HCT116 (cell line): ENCODE data around the gene DCAF6. TPM values are rescaled to one million over a fixed set of nuclear protein-coding genes. Genes with fewer than 3 reads are reported as not detected.

Source experiments
- ATAC-seq: fragments of 200-7000 bp; cut with Tn5 transposase; 2 replicates; pipeline ENCODE4 v1.9.1; 2020; ENCODE audit warnings: mild to moderate bottlenecking, moderate library complexity
- BruUV-seq: library from RNA; stranded (reverse); fragments of 400-500 nt; replicated peaks from 2 replicates; lab custom pipeline; 2021; lab: Mats Ljungman, UMichigan
- CTCF ChIA-PET: fragments of 300-600 bp; sonication (Branson Sonifier 250); formaldehyde crosslinking; loops from one replicate; lab custom pipeline; 2021; ENCODE audit warnings: antibody characterized with exemption; lab: Charles Lee
- POLR2A ChIA-PET: fragments of 300-600, 350-600 bp; sonication (Branson Sonifier 250); formaldehyde crosslinking; loops from one replicate; lab custom pipeline; 2021; ENCODE audit warnings: antibody characterized with exemption; lab: Charles Lee
- RAD21 ChIA-PET, 2 experiments: fragments of 300-600 bp; sonication (Branson Sonifier 250); formaldehyde crosslinking; loops; one replicate each; lab custom pipeline; 2023; ENCODE audit warnings: low total read pairs in 2 of 2; ENCODE audit not compliant: uncharacterized antibody in 2 of 2, unreplicated experiment in 2 of 2, low non-redundant PET in 1 of 2; lab: Charles Lee
- DNase-seq: peaks from one replicate; pipeline ENCODE4 v3.0.0-alpha.2; 2010; ENCODE audit warnings: low read depth, low spot score
- H2AFZ ChIP-seq: fragments of 200-600 bp; shearing (Covaris generic), sonication (generic); 2 replicates; pipeline ENCODE4 v1.6.1; 2017; ENCODE audit warnings: low read depth, mixed run types, mixed read lengths, antibody characterized with exemption, low read length; ENCODE audit not compliant: poor library complexity, severe bottlenecking
- H3K27ac ChIP-seq: 2 replicates; pipeline ENCODE4 v1.5.1; 2012; ENCODE audit warnings: low read depth, low read length
- H3K27me3 ChIP-seq: fragments of 200-600 bp; sonication (generic); 2 replicates; pipeline ENCODE4 v1.6.1; 2016; ENCODE audit warnings: mixed run types, low read length, mixed read lengths; ENCODE audit not compliant: insufficient read depth
- H3K36me3 ChIP-seq, 2 experiments: fragments of 200-500 bp in 1 of 2; fragments of 200-600 bp in 1 of 2; sonication (Bioruptor generic) in 1 of 2; sonication (generic) in 1 of 2; 2 replicates each; pipeline versions ENCODE4 v1.5.1 to v1.6.1; 2014 to 2016; ENCODE audit warnings: low read length in 2 of 2, inconsistent platforms in 1 of 2, mixed read lengths in 1 of 2, mixed run types in 1 of 2; ENCODE audit not compliant: insufficient read depth in 2 of 2, control insufficient read depth in 1 of 2
- H3K4me1 ChIP-seq, 2 experiments: fragments of 200-600 bp in 1 of 2; sonication (generic) in 1 of 2; 2 replicates each; pipeline versions ENCODE4 v1.5.1 to v1.6.1; 2012 to 2017; ENCODE audit warnings: low read length in 2 of 2, inconsistent platforms in 1 of 2, mild to moderate bottlenecking in 1 of 2, mixed read lengths in 1 of 2, mixed run types in 1 of 2, moderate library complexity in 1 of 2; ENCODE audit not compliant: insufficient read depth in 2 of 2, control insufficient read depth in 1 of 2
- H3K4me2 ChIP-seq: fragments of 200-600 bp; sonication (generic); 2 replicates; pipeline ENCODE4 v1.6.1; 2017; ENCODE audit warnings: mixed run types, low read length, mixed read lengths
- H3K4me3 ChIP-seq, 2 experiments: fragments of 200-600 bp in 1 of 2; sonication (generic) in 1 of 2; replicated peaks in 1 of 2; 2 replicates each; pipeline ENCODE4 v1.5.1; 2011 to 2016; ENCODE audit warnings: low read length in 2 of 2, control low read depth in 1 of 2, low read depth in 1 of 2, mild to moderate bottlenecking in 1 of 2, mixed read lengths in 1 of 2, mixed run types in 1 of 2
- H3K79me2 ChIP-seq: fragments of 200-600 bp; sonication (generic); 2 replicates; pipeline ENCODE4 v1.6.1; 2017; ENCODE audit warnings: mild to moderate bottlenecking, mixed run types, low read length, moderate library complexity, mixed read lengths; ENCODE audit not compliant: insufficient read depth
- H3K9ac ChIP-seq: fragments of 200-600 bp; sonication (generic); 2 replicates; pipeline ENCODE4 v1.6.1; 2016; ENCODE audit warnings: low read length, mixed read lengths
- H3K9me2 ChIP-seq: fragments of 200-600 bp; sonication (generic), shearing (Covaris generic); 2 replicates; pipeline ENCODE4 v1.6.1; 2017; ENCODE audit warnings: mixed run types, mild to moderate bottlenecking, moderate library complexity; ENCODE audit not compliant: insufficient read depth
- H3K9me3 ChIP-seq, 2 experiments: fragments of 200-500 bp in 1 of 2; fragments of 200-600 bp in 1 of 2; sonication (Bioruptor generic) in 1 of 2; sonication (generic) in 1 of 2; 2 replicates each; pipeline ENCODE4 v1.6.1; 2014 to 2017; ENCODE audit warnings: low read length in 2 of 2, mixed read lengths in 2 of 2, inconsistent platforms in 1 of 2, low read depth in 1 of 2, mild to moderate bottlenecking in 1 of 2, mixed run types in 1 of 2, moderate library complexity in 1 of 2; ENCODE audit not compliant: control insufficient read depth in 1 of 2, insufficient read depth in 1 of 2
- H4K20me1 ChIP-seq: fragments of 200-600 bp; sonication (generic), shearing (Covaris generic); 2 replicates; pipeline ENCODE4 v1.6.1; 2017; ENCODE audit warnings: mixed run types, mild to moderate bottlenecking, moderate library complexity; ENCODE audit not compliant: insufficient read depth
- CBX3 ChIP-seq: IDR thresholded peaks from 2 replicates; pipeline ENCODE4 v1.6.1; 2012; ENCODE audit warnings: low read depth
- EGR1 ChIP-seq: IDR thresholded peaks from 2 replicates; pipeline ENCODE4 v1.6.1; 2012; ENCODE audit warnings: low read depth
- EZH2phosphoT487 ChIP-seq: fragments of 200-600 bp; IDR thresholded peaks from 2 replicates; pipeline ENCODE4 v1.6.1; 2018; ENCODE audit warnings: antibody characterized with exemption, borderline replicate concordance
- FOSL1 ChIP-seq: IDR thresholded peaks from 2 replicates; pipeline ENCODE4 v1.6.1; 2012; ENCODE audit warnings: low read depth
- JUND ChIP-seq: IDR thresholded peaks from 2 replicates; pipeline ENCODE4 v1.6.1; 2012
- POLR2A ChIP-seq: IDR thresholded peaks from 2 replicates; pipeline ENCODE4 v1.7.0; 2011; ENCODE audit warnings: borderline replicate concordance; ENCODE audit not compliant: insufficient read depth, insufficient read length; ENCODE audit errors: extremely low read depth
- POLR2AphosphoS5 ChIP-seq: IDR thresholded peaks from 2 replicates; pipeline ENCODE4 v1.6.1; 2011; ENCODE audit warnings: mild to moderate bottlenecking, low read depth, low read length, moderate library complexity
- RAD21 ChIP-seq: IDR thresholded peaks from 2 replicates; pipeline ENCODE4 v1.6.1; 2012; ENCODE audit warnings: low read depth, mild to moderate bottlenecking
- YY1 ChIP-seq: IDR thresholded peaks from 2 replicates; pipeline ENCODE4 v1.6.1; 2011; ENCODE audit warnings: low read length, low read depth, moderate library complexity, mild to moderate bottlenecking; ENCODE audit not compliant: insufficient replicate concordance; ENCODE audit errors: extremely low read depth
- ZFX ChIP-seq: fragments of 450-650 bp; IDR thresholded peaks from 2 replicates; pipeline ENCODE4 v1.6.1; 2017
- intact Hi-C: fragments of 100-400 bp; cut with micrococcal nuclease; formaldehyde crosslinking; loops from 2 replicates; pipeline ENCODE4 v1.10.0; 2022
- total RNA-seq: library from RNA; stranded (reverse); gene quantifications from one replicate; pipeline ENCODE4 v1.2.1, GENCODE V29; 2021; ENCODE audit not compliant: unreplicated experiment
- TF ChIP-seq, protein P1 (sequence below), 3 experiments: fragments of 200-600 bp in 1 of 3; sonication (generic) in 1 of 3; IDR thresholded peaks in 2 of 3; conservative IDR thresholded peaks in 1 of 3; 2 replicates each; pipeline ENCODE4 v1.5.1; 2012 to 2017; ENCODE audit warnings: low read depth in 2 of 3, low read length in 2 of 3, antibody characterized with exemption in 1 of 3, borderline replicate concordance in 1 of 3, control low read depth in 1 of 3, mild to moderate bottlenecking in 1 of 3, mixed read lengths in 1 of 3, mixed run types in 1 of 3, moderate library complexity in 1 of 3; ENCODE audit not compliant: insufficient read depth in 1 of 3

The DCAF6 gene
- total RNA-seq, 1 experiment from 2014 or later, result 34.2 TPM

- Histone ChIP-seq H3K79me2 (peaks cover 79% of the 10 kb centered on the region), H4K20me1 (no peaks in the 10 kb centered on the region), H3K27ac (no peak overlapping the region), H3K4me1 (peaks cover 7 to 13% of the 10 kb centered on the region in 2 experiments; a peak in 3 of 4 replicates), H3K4me3 (no peak overlapping the region), H3K9me2 (no peaks in the 10 kb centered on the region), H3K4me2 (no peak overlapping the region), H2AFZ (no peak overlapping the region), H3K9me3 (no peaks in the 10 kb centered on the region), H3K27me3 (no peaks in the 10 kb centered on the region), H3K36me3 (no peaks in the 10 kb centered on the region), H3K9ac (no peak overlapping the region)
- TF ChIP-seq YY1 (no peak), FOSL1 (no peak), POLR2AphosphoS5 (no peak), EGR1 (no peak)
- TF ChIP-seq, protein P1, sequence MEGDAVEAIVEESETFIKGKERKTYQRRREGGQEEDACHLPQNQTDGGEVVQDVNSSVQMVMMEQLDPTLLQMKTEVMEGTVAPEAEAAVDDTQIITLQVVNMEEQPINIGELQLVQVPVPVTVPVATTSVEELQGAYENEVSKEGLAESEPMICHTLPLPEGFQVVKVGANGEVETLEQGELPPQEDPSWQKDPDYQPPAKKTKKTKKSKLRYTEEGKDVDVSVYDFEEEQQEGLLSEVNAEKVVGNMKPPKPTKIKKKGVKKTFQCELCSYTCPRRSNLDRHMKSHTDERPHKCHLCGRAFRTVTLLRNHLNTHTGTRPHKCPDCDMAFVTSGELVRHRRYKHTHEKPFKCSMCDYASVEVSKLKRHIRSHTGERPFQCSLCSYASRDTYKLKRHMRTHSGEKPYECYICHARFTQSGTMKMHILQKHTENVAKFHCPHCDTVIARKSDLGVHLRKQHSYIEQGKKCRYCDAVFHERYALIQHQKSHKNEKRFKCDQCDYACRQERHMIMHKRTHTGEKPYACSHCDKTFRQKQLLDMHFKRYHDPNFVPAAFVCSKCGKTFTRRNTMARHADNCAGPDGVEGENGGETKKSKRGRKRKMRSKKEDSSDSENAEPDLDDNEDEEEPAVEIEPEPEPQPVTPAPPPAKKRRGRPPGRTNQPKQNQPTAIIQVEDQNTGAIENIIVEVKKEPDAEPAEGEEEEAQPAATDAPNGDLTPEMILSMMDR (IDR thresholded peaks at IDR 0.05 in 2 of 3, conservative IDR thresholded peaks at IDR 0.05 in 1 of 3; ENCODE audit: borderline replicate concordance in 1 of 3, insufficient read depth in 1 of 3, low read depth in 2 of 3, low read length in 2 of 3), result no peak
- ATAC-seq (no peak), DNase-seq (no peak)
- RAD21 ChIA-PET, result no interaction called here
- intact Hi-C loops, result no loop called here
- BruUV-seq, result no TSS peak
- CTCF ChIA-PET, result no interaction called here
- POLR2A ChIA-PET, result no interaction called here
These were observed 3.8 kb downstream of the DCAF6 start for GRCh38 chr1:167940264-167940663.

DNA sequence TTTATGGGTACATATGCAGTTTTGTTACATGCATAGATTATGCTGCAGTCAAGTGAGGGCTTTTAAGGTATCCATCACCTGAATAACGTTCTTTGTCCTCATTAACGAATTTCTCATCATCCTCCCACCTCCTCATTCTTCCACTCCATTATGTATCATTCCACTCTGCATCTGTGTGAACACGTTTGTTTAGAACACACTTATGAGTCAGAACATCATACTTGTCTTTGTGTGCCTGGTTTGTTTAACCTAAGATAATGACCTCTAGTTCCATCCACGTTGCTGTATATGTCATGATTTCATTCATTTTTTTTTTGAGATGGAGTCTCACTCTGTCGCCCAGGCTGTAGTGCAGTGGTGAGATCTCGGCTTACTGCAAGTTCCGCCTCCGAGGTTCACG lies 7.1 kb downstream of the DCAF6 start:
- peaks cover 87% of the 10 kb centered on the region for H3K79me2 ChIP-seq
- no peak overlapping the region for H3K9ac ChIP-seq
- H3K4me3 ChIP-seq, result no peak overlapping the region
- H3K9me2 ChIP-seq, result no peaks in the 10 kb centered on the region
- no peaks in the 10 kb centered on the region for H3K27me3 ChIP-seq
- intact Hi-C loops, result no loop called here
- TF ChIP-seq POLR2A (no peak), CBX3 (no peak), JUND (no peak), EZH2phosphoT487 (no peak), ZFX (no peak), RAD21 (no peak), FOSL1 (no peak)
- TF ChIP-seq, protein P1 (IDR thresholded peaks at IDR 0.05 in 2 of 3, conservative IDR thresholded peaks at IDR 0.05 in 1 of 3; ENCODE audit: borderline replicate concordance in 1 of 3, insufficient read depth in 1 of 3, low read depth in 2 of 3, low read length in 2 of 3), result no peak
- H3K36me3 ChIP-seq, result no peaks in the 10 kb centered on the region
- H3K4me2 ChIP-seq, result no peak overlapping the region
- DNase-seq (no peak), ATAC-seq (no peak)
- BruUV-seq, result no TSS peak
- H4K20me1 ChIP-seq, result no peaks in the 10 kb centered on the region
- POLR2A ChIA-PET, result no interaction called here
- no peak overlapping the region for H2AFZ ChIP-seq
- H3K4me1 ChIP-seq, result peaks cover under 1 to 1% of the 10 kb centered on the region in 2 experiments; a peak in 3 of 4 replicates
- no peak overlapping the region for H3K27ac ChIP-seq
- CTCF ChIA-PET, result no interaction called here
- RAD21 ChIA-PET, result no interaction called here
- H3K9me3 ChIP-seq, result no peaks in the 10 kb centered on the region
